A549 (cell line): ENCODE results near the gene SCYL1. TPM values are rescaled to one million over a fixed set of nuclear protein-coding genes. Genes with fewer than 3 reads are reported as not detected.

Source experiments
- ATOH8 ChIP-seq: fragments of 250-450 bp; sonication (Bioruptor Pico); IDR thresholded peaks from 2 replicates; pipeline ENCODE4 v1.5.0; 2020; ENCODE audit warnings: low read depth, mild to moderate bottlenecking, moderate library complexity
- BHLHE40 ChIP-seq: IDR thresholded peaks from 2 replicates; pipeline ENCODE4 v1.6.1; 2012; ENCODE audit warnings: low read depth, low read length, inconsistent platforms
- CEBPB ChIP-seq, 2 experiments: fragments of >200 bp in 1 of 2; sonication (Bioruptor Twin) in 1 of 2; formaldehyde crosslinking in 1 of 2; IDR thresholded peaks; 2 replicates each; pipeline ENCODE4 v1.6.1; 2012 to 2016
- CHD4 ChIP-seq: fragments of 200-600 bp; sonication (generic); IDR thresholded peaks from 2 replicates; pipeline ENCODE4 v1.6.1; 2016; ENCODE audit warnings: antibody characterized with exemption, mild to moderate bottlenecking, borderline replicate concordance
- EHF ChIP-seq: fragments of 250-450 bp; sonication (Bioruptor Pico); IDR thresholded peaks from 2 replicates; pipeline ENCODE4 v1.5.0; 2020; ENCODE audit warnings: mild to moderate bottlenecking
- EHMT2 ChIP-seq: fragments of 200-600 bp; sonication (generic); IDR thresholded peaks from 2 replicates; pipeline ENCODE4 v1.6.1; 2016; ENCODE audit warnings: antibody characterized with exemption, low read depth, mild to moderate bottlenecking, moderate library complexity
- EP300 ChIP-seq, 2 experiments: fragments of >200 bp; sonication (Bioruptor Twin); formaldehyde crosslinking; IDR thresholded peaks; 2 replicates in 1 of 2; 3 replicates in 1 of 2; pipeline ENCODE4 v1.6.1; 2016 to 2017
- FOSL2 ChIP-seq, 2 experiments: fragments of 450-650 bp in 1 of 2; fragments of >200 bp in 1 of 2; sonication (Bioruptor Twin) in 1 of 2; formaldehyde crosslinking; IDR thresholded peaks; 2 replicates each; pipeline versions ENCODE4 v1.5.0 to v1.6.1; 2016 to 2020; ENCODE audit warnings: mild to moderate bottlenecking in 1 of 2, moderate library complexity in 1 of 2
- FOXS1 ChIP-seq: fragments of 250-450 bp; sonication (Bioruptor Pico); IDR thresholded peaks from 2 replicates; pipeline ENCODE4 v1.5.0; 2020; ENCODE audit warnings: mild to moderate bottlenecking, moderate library complexity
- HDAC2 ChIP-seq: fragments of 200-600 bp; sonication (generic); IDR thresholded peaks from 2 replicates; pipeline ENCODE4 v1.6.1; 2016
- HEYL ChIP-seq: fragments of 250-450 bp; sonication (Bioruptor Pico); IDR thresholded peaks from 2 replicates; pipeline ENCODE4 v1.8.0; 2021; ENCODE audit warnings: mild to moderate bottlenecking, moderate library complexity
- HOXA7 ChIP-seq: fragments of 250-450 bp; sonication (Bioruptor Pico); IDR thresholded peaks from 2 replicates; pipeline ENCODE4 v1.5.0; 2020; ENCODE audit warnings: mild to moderate bottlenecking, moderate library complexity
- HOXB13 ChIP-seq: fragments of 250-450 bp; sonication (Bioruptor Pico); IDR thresholded peaks from 2 replicates; pipeline ENCODE4 v1.5.0; 2020; ENCODE audit warnings: low read depth, mild to moderate bottlenecking, moderate library complexity
- HOXB5 ChIP-seq: fragments of 250-450 bp; sonication (Bioruptor Pico); IDR thresholded peaks from 2 replicates; pipeline ENCODE4 v1.5.0; 2020; ENCODE audit warnings: mild to moderate bottlenecking, moderate library complexity
- JUN ChIP-seq, 2 experiments: fragments of >200 bp; sonication (Bioruptor Twin); formaldehyde crosslinking; IDR thresholded peaks; 2 replicates in 1 of 2; 3 replicates in 1 of 2; pipeline ENCODE4 v1.6.1; 2016 to 2017
- JUNB ChIP-seq: fragments of >200 bp; sonication (Bioruptor Twin); formaldehyde crosslinking; IDR thresholded peaks from 2 replicates; pipeline ENCODE4 v1.6.1; 2016
- KDM1A ChIP-seq: fragments of 200-600 bp; sonication (generic); IDR thresholded peaks from 2 replicates; pipeline ENCODE4 v1.6.1; 2016; ENCODE audit warnings: low read depth, mild to moderate bottlenecking
- KDM5A ChIP-seq: fragments of 200-600 bp; sonication (generic); IDR thresholded peaks from 2 replicates; pipeline ENCODE4 v1.6.1; 2016; ENCODE audit warnings: antibody characterized with exemption, mild to moderate bottlenecking
- MAFK ChIP-seq: fragments of 450-650 bp; IDR thresholded peaks from 2 replicates; pipeline ENCODE4 v1.6.1; 2014; ENCODE audit not compliant: partially characterized antibody
- MAX ChIP-seq: IDR thresholded peaks from 2 replicates; pipeline ENCODE4 v1.6.1; 2012
- MAZ ChIP-seq: fragments of 150-350 bp; IDR thresholded peaks from 2 replicates; pipeline ENCODE4 v1.6.1; 2014; ENCODE audit warnings: antibody characterized with exemption, low read depth, low read length, borderline replicate concordance
- MYC ChIP-seq: IDR thresholded peaks from 2 replicates; pipeline ENCODE4 v1.6.1; 2012; ENCODE audit warnings: mild to moderate bottlenecking, inconsistent platforms, low read length, improper control_type of control experiment, borderline replicate concordance
- NPAS2 ChIP-seq: fragments of 250-450 bp; sonication (Bioruptor Pico); IDR thresholded peaks from 2 replicates; pipeline ENCODE4 v1.8.0; 2022; ENCODE audit warnings: mild to moderate bottlenecking, moderate library complexity, borderline replicate concordance
- NR3C1 ChIP-seq: fragments of >200 bp; sonication (Bioruptor Twin); formaldehyde crosslinking; IDR thresholded peaks from 3 replicates; pipeline ENCODE4 v1.6.1; 2017
- POLR2A ChIP-seq: IDR thresholded peaks from 2 replicates; pipeline ENCODE4 v1.6.1; 2012; ENCODE audit warnings: mild to moderate bottlenecking, low read length
- RCOR1 ChIP-seq: fragments of 150-350 bp; IDR thresholded peaks from 2 replicates; pipeline ENCODE4 v1.6.1; 2014; ENCODE audit warnings: antibody characterized with exemption, low read length, low read depth
- RFX5 ChIP-seq: fragments of 450-650 bp; IDR thresholded peaks from 2 replicates; pipeline ENCODE4 v1.7.1; 2014; ENCODE audit warnings: antibody characterized with exemption, mild to moderate bottlenecking, moderate library complexity
- SMC3 ChIP-seq: fragments of >200 bp; sonication (Bioruptor Twin); formaldehyde crosslinking; IDR thresholded peaks from 3 replicates; pipeline ENCODE4 v1.6.1; 2018; ENCODE audit warnings: inconsistent platforms
- SREBF2 ChIP-seq: fragments of 450-650 bp; IDR thresholded peaks from 2 replicates; pipeline ENCODE4 v1.6.1; 2014; ENCODE audit warnings: mild to moderate bottlenecking, moderate library complexity
- ZNF302 ChIP-seq: fragments of 250-450 bp; sonication (Bioruptor Pico); IDR thresholded peaks from 2 replicates; pipeline ENCODE4 v1.9.0; 2021; ENCODE audit warnings: inconsistent platforms, mild to moderate bottlenecking, moderate library complexity
- ZSCAN20 ChIP-seq: fragments of 250-450 bp; sonication (Bioruptor Pico); IDR thresholded peaks from 2 replicates; pipeline ENCODE4 v1.8.0; 2022; ENCODE audit warnings: mild to moderate bottlenecking, moderate library complexity
- polyA plus RNA-seq, 4 experiments: library from polyadenylated mRNA; depleted of rRNA in 3 of 4; stranded (reverse); fragments of >200 nt; fragmentation: RNase III in 1 of 4; extraction: RNeasy Plus Mini Kit Qiagen cat#74134 plus additional on column Dnase treatment in 1 of 4; gene quantifications; 2 replicates in 3 of 4; 3 replicates in 1 of 4; pipeline ENCODE4 v1.2.3, GENCODE V29; 2011 to 2017
- TF ChIP-seq, protein P1 (sequence below): fragments of >200 bp; sonication (Bioruptor Twin); formaldehyde crosslinking; IDR thresholded peaks from 3 replicates; pipeline ENCODE4 v1.6.1; 2016
- TF ChIP-seq, protein P2 (sequence below): fragments of >200 bp; sonication (Bioruptor Twin); formaldehyde crosslinking; IDR thresholded peaks from 3 replicates; pipeline ENCODE4 v1.5.1; 2016
- TF ChIP-seq, protein P3 (sequence below): fragments of 450-650 bp; IDR thresholded peaks from 2 replicates; pipeline ENCODE4 v1.6.1; 2014; ENCODE audit warnings: antibody characterized with exemption
- TF ChIP-seq, protein P4 (sequence below): fragments of 250-450 bp; sonication (Bioruptor Pico); IDR thresholded peaks from 2 replicates; pipeline ENCODE4 v1.5.0; 2021; ENCODE audit warnings: mild to moderate bottlenecking, moderate library complexity, borderline replicate concordance
- TF ChIP-seq, protein P5 (sequence below): IDR thresholded peaks from 2 replicates; pipeline ENCODE4 v1.6.1; 2012; ENCODE audit warnings: low read depth, borderline replicate concordance
- TF ChIP-seq, protein P6 (sequence below): fragments of >200 bp; sonication (Bioruptor Twin); formaldehyde crosslinking; IDR thresholded peaks from 2 replicates; pipeline ENCODE4 v1.6.1; 2016

Gene SCYL1
- polyA plus RNA-seq, 2 of the 4 experiments (the other 2 are of a cell fraction): 30.8 to 46.8 TPM

- TF ChIP-seq SMC3 (no peak; the same call in 2 of the 3 replicates), HOXB13 (CRISPR knock-in tag) (no peak), RFX5 (no peak), RCOR1 (no peak), HOXA7 (CRISPR knock-in tag) (peak; percentile 98), FOXS1 (CRISPR knock-in tag) (no peak), MAZ (no peak), ATOH8 (CRISPR knock-in tag) (peak; percentile 90), NR3C1 (0 out of 3 replicates have a peak, but pooled peaks have one; percentile 23), KDM5A (no peak), FOSL2 (IDR thresholded peaks at IDR 0.05) (no peak), FOSL2 (CRISPR knock-in tag; IDR thresholded peaks at IDR 0.05) (peak; percentile 25), ZNF302 (CRISPR knock-in tag) (no peak), SREBF2 (no peak), NPAS2 (CRISPR knock-in tag) (no peak), CEBPB (IDR thresholded peaks at IDR 0.05) (no peak), JUNB (no peak), EP300 (IDR thresholded peaks at IDR 0.05) (no peak), MAFK (no peak), KDM1A (no peak), CHD4 (no peak), HDAC2 (no peak), BHLHE40 (no peak), JUN (IDR thresholded peaks at IDR 0.05) (peak; percentile 73), MAX (0 out of 2 replicates have a peak, but pooled peaks have one; percentile 7), EHMT2 (no peak), ZSCAN20 (CRISPR knock-in tag) (no peak), POLR2A (no peak), EHF (peak; percentile 84), HOXB5 (CRISPR knock-in tag) (peak; percentile 71; the same call in 1 of the 2 replicates), MYC (no peak), HEYL (no peak)
- TF ChIP-seq, protein P1, sequence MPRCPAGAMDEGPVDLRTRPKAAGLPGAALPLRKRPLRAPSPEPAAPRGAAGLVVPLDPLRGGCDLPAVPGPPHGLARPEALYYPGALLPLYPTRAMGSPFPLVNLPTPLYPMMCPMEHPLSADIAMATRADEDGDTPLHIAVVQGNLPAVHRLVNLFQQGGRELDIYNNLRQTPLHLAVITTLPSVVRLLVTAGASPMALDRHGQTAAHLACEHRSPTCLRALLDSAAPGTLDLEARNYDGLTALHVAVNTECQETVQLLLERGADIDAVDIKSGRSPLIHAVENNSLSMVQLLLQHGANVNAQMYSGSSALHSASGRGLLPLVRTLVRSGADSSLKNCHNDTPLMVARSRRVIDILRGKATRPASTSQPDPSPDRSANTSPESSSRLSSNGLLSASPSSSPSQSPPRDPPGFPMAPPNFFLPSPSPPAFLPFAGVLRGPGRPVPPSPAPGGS: peak; percentile 37; the same call in 1 of the 3 replicates
- TF ChIP-seq, protein P2, sequence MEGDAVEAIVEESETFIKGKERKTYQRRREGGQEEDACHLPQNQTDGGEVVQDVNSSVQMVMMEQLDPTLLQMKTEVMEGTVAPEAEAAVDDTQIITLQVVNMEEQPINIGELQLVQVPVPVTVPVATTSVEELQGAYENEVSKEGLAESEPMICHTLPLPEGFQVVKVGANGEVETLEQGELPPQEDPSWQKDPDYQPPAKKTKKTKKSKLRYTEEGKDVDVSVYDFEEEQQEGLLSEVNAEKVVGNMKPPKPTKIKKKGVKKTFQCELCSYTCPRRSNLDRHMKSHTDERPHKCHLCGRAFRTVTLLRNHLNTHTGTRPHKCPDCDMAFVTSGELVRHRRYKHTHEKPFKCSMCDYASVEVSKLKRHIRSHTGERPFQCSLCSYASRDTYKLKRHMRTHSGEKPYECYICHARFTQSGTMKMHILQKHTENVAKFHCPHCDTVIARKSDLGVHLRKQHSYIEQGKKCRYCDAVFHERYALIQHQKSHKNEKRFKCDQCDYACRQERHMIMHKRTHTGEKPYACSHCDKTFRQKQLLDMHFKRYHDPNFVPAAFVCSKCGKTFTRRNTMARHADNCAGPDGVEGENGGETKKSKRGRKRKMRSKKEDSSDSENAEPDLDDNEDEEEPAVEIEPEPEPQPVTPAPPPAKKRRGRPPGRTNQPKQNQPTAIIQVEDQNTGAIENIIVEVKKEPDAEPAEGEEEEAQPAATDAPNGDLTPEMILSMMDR: no peak
- TF ChIP-seq, protein P3, sequence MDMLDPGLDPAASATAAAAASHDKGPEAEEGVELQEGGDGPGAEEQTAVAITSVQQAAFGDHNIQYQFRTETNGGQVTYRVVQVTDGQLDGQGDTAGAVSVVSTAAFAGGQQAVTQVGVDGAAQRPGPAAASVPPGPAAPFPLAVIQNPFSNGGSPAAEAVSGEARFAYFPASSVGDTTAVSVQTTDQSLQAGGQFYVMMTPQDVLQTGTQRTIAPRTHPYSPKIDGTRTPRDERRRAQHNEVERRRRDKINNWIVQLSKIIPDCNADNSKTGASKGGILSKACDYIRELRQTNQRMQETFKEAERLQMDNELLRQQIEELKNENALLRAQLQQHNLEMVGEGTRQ: no peak
- TF ChIP-seq, protein P4, sequence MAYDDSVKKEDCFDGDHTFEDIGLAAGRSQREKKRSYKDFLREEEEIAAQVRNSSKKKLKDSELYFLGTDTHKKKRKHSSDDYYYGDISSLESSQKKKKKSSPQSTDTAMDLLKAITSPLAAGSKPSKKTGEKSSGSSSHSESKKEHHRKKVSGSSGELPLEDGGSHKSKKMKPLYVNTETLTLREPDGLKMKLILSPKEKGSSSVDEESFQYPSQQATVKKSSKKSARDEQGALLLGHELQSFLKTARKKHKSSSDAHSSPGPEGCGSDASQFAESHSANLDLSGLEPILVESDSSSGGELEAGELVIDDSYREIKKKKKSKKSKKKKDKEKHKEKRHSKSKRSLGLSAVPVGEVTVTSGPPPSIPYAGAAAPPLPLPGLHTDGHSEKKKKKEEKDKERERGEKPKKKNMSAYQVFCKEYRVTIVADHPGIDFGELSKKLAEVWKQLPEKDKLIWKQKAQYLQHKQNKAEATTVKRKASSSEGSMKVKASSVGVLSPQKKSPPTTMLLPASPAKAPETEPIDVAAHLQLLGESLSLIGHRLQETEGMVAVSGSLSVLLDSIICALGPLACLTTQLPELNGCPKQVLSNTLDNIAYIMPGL (CRISPR knock-in tag): peak; percentile 73
- TF ChIP-seq, protein P5, sequence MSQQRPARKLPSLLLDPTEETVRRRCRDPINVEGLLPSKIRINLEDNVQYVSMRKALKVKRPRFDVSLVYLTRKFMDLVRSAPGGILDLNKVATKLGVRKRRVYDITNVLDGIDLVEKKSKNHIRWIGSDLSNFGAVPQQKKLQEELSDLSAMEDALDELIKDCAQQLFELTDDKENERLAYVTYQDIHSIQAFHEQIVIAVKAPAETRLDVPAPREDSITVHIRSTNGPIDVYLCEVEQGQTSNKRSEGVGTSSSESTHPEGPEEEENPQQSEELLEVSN: no peak
- TF ChIP-seq, protein P6, sequence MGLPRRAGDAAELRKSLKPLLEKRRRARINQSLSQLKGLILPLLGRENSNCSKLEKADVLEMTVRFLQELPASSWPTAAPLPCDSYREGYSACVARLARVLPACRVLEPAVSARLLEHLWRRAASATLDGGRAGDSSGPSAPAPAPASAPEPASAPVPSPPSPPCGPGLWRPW: no peak
Observed at GRCh38 chr11:65503949-65504673, 20.8 kb upstream of the SCYL1 start (continued).
